Glutamatergic neuron (in vitro differentiated cells): ENCODE data around the gene NAPA. TPM values are rescaled to one million over a fixed set of nuclear protein-coding genes. Genes with fewer than 3 reads are reported as not detected.

ENCODE experiments used
- DNase-seq: peaks from one replicate; pipeline ENCODE4 v3.0.0; 2022
- H3K27ac Mint-ChIP-seq: one replicate; pipeline ENCODE4 v1.8.0; 2020; ENCODE audit warnings: mild to moderate bottlenecking, mixed read lengths, inconsistent platforms; ENCODE audit not compliant: unreplicated experiment
- H3K27me3 Mint-ChIP-seq: one replicate; pipeline ENCODE4 v1.8.0; 2020; ENCODE audit warnings: mild to moderate bottlenecking, moderate library complexity, mixed read lengths, inconsistent platforms; ENCODE audit not compliant: unreplicated experiment
- H3K36me3 Mint-ChIP-seq: one replicate; pipeline ENCODE4 v1.8.0; 2020; ENCODE audit warnings: mild to moderate bottlenecking, mixed read lengths, inconsistent platforms; ENCODE audit not compliant: unreplicated experiment
- H3K4me1 Mint-ChIP-seq: one replicate; pipeline ENCODE4 v1.8.0; 2020; ENCODE audit warnings: mild to moderate bottlenecking, low read depth, mixed read lengths, inconsistent platforms; ENCODE audit not compliant: unreplicated experiment
- H3K4me3 Mint-ChIP-seq: one replicate; pipeline ENCODE4 v1.8.0; 2020; ENCODE audit warnings: mild to moderate bottlenecking, mixed read lengths, inconsistent platforms; ENCODE audit not compliant: unreplicated experiment
- H3K9me3 Mint-ChIP-seq: one replicate; pipeline ENCODE4 v1.8.0; 2020; ENCODE audit warnings: mild to moderate bottlenecking, moderate library complexity, mixed read lengths, inconsistent platforms; ENCODE audit not compliant: unreplicated experiment
- CTCF ChIP-seq: fragments of 200-600 bp; sonication (generic); IDR thresholded peaks from one replicate; pipeline ENCODE4 v1.5.0; 2021; ENCODE audit not compliant: partially characterized antibody, unreplicated experiment
- total RNA-seq: library from RNA; stranded (reverse); fragmentation: NEBNext Ultra II Directional; extraction: Animal tissue kit (Norgen Biotek cat#: 25700); gene quantifications from one replicate; pipeline ENCODE4 v1.2.1, GENCODE V29; 2021; ENCODE audit not compliant: unreplicated experiment

NAPA gene
- total RNA-seq, 1 donor from 2014 or later, result 262 TPM

- Mint-ChIP-seq H3K27me3 (peaks cover 17% of the 10 kb centered on the region), H3K27ac (no peak overlapping the region), H3K36me3 (peaks cover 8% of the 10 kb centered on the region), H3K4me3 (no peak overlapping the region), H3K9me3 (peaks cover 11% of the 10 kb centered on the region), H3K4me1 (peaks cover 13% of the 10 kb centered on the region)
- TF ChIP-seq CTCF, result no peak
- DNase-seq, result no peak
Observed at GRCh38 chr19:47450478-47450877, 64.4 kb downstream of the NAPA start.

- no peak for TF ChIP-seq CTCF
- H3K27ac Mint-ChIP-seq, result no peak overlapping the region
- H3K4me1 Mint-ChIP-seq, result peaks cover 29% of the 10 kb centered on the region
- DNase-seq, result no peak
- no peaks in the 10 kb centered on the region for H3K36me3 Mint-ChIP-seq
- peaks cover 9% of the 10 kb centered on the region for H3K9me3 Mint-ChIP-seq
- H3K4me3 Mint-ChIP-seq, result peak overlapping the region; percentile 41
- peaks cover 22% of the 10 kb centered on the region for H3K27me3 Mint-ChIP-seq
Observed at GRCh38 chr19:47448360-47448727, 66.5 kb downstream of the NAPA start.

- peaks cover 14% of the 10 kb centered on the region for H3K9me3 Mint-ChIP-seq
- H3K36me3 Mint-ChIP-seq, result no peaks in the 10 kb centered on the region
- DNase-seq, result peak; percentile 91
- peak overlapping the region; percentile 26 for H3K27ac Mint-ChIP-seq
- peak overlapping the region; percentile 76 for H3K4me3 Mint-ChIP-seq
- H3K4me1 Mint-ChIP-seq, result peaks cover 34% of the 10 kb centered on the region
- TF ChIP-seq CTCF, result no peak
- H3K27me3 Mint-ChIP-seq, result peaks cover 27% of the 10 kb centered on the region
Observed at GRCh38 chr19:47447470-47448359, 67.1 kb downstream of the NAPA start.

GRCh38 chr19:47446534-47447469 is 68.1 kb downstream of the NAPA start:
- H3K4me3 Mint-ChIP-seq, result peak overlapping the region; percentile 76
- DNase-seq, result peak; percentile 79

More at GRCh38 chr19:47446534-47447469, 68.1 kb downstream of the NAPA start:
- Mint-ChIP-seq H3K36me3 (no peaks in the 10 kb centered on the region), H3K27me3 (peaks cover 27% of the 10 kb centered on the region), H3K9me3 (peaks cover 14% of the 10 kb centered on the region), H3K27ac (peak overlapping the region; percentile 26), H3K4me1 (peaks cover 34% of the 10 kb centered on the region)
- TF ChIP-seq CTCF, result no peak
